ENCODE data around the gene SH2B2. TPM values are rescaled to one million over a fixed set of nuclear protein-coding genes. Genes with fewer than 3 reads are reported as not detected.
A peak's percentile ranks its signal among the peaks of the same experiment; 100 is the strongest.

Gene SH2B2
- total RNA-seq, result 1 to 10 TPM; 1.0 to 1.4 TPM
- under 1 TPM in 1 of 2 donors, not detected in 1; 0.65 TPM for polyA plus RNA-seq

DNA sequence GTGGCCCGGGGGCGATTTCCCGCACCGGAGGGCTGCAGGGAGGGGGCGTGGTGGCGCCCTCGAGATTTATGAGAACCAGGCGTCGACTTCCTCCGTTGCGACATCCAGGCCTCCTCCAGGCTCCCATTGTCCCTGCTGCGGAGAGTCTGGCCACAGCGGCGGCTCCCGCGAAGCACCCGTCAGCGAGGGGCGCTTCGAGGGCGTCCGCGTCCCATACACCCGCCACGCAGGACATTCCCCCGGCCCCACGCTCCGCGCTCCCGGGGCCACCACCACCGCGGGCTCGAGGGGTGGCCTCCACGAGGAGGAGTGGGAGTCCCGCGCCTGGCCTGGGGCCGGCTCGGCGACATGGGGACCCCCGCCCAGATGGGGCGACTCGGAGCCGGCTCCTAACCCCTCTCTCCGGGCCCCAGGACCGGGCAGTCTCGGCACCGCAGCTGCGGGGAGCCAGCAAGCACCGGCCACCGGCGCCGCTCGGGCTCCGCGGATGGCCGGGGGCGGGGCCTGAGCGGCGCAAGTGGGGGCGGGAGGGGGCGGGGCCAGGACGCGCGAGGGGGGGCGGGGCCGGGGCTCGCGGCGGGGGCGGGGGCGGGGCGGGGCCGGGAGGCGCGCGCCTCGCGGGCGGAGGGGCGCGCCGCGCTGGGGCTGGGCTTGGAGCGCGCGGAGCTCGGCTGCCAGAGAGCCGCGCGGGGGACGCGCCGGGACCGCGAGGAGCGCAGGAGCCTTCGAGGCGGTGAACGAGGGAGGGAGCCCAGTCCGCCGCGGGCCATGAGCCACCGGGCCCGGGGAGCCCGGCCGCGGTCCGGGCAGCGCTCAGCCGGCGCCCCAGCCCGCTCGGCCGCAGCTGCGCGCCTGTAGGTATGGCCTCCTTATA is at the start of gene SH2B2:
TSS of gene SH2B2 (plus strand) at position 632 of the 874 bp plus-strand sequence. CDS start 13,683 bp downstream, outside the sequence.
- Histone ChIP-seq H3K9ac (ENCODE audit: low read depth in 1 of 2, low read length in 2 of 2) (peak within 1 kb of the TSS; percentile 3 to 20), H3K4me3 (ENCODE audit: low read depth in 1 of 3, low read length in 3 of 3) (peak within 1 kb of the TSS; percentile 55 to 73 (median 70)), H3K4me1 (ENCODE audit: control insufficient read depth in 4 of 4, insufficient read depth in 4 of 4, low read length in 3 of 4) (peaks cover 5 to 25% (median 14%) of the 10 kb centered on the region in 4 donors), H3K27me3 (ENCODE audit: control insufficient read depth in 4 of 4, insufficient read depth in 4 of 4, low read length in 3 of 4) (no peaks in the 10 kb centered on the region), H3K36me3 (ENCODE audit: control insufficient read depth in 4 of 4, insufficient read depth in 3 of 4, low read depth in 1 of 4, low read length in 3 of 4) (peaks cover 0 to 2% (median 0%) of the 10 kb centered on the region in 4 donors), H3K27ac (ENCODE audit: low read depth in 1 of 2, low read length in 2 of 2) (peak within 1 kb of the TSS; percentile 67 to 75), H3K9me3 (ENCODE audit: control insufficient read depth in 4 of 4, low read length in 3 of 4) (no peaks in the 10 kb centered on the region)
- DNase-seq (ENCODE audit: low spot score), result peak; percentile 45
- under 1% methylated on average over 116 of the region's 116 CpGs for WGBS
- TF ChIP-seq, protein P1, sequence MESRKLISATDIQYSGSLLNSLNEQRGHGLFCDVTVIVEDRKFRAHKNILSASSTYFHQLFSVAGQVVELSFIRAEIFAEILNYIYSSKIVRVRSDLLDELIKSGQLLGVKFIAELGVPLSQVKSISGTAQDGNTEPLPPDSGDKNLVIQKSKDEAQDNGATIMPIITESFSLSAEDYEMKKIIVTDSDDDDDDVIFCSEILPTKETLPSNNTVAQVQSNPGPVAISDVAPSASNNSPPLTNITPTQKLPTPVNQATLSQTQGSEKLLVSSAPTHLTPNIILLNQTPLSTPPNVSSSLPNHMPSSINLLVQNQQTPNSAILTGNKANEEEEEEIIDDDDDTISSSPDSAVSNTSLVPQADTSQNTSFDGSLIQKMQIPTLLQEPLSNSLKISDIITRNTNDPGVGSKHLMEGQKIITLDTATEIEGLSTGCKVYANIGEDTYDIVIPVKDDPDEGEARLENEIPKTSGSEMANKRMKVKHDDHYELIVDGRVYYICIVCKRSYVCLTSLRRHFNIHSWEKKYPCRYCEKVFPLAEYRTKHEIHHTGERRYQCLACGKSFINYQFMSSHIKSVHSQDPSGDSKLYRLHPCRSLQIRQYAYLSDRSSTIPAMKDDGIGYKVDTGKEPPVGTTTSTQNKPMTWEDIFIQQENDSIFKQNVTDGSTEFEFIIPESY (IDR thresholded peaks at IDR 0.05), result no peak
- no peak for TF ChIP-seq GABPA (IDR thresholded peaks at IDR 0.05 in 1 of 2, conservative IDR thresholded peaks at IDR 0.05 in 1 of 2)
- no peak for TF ChIP-seq RAD21 (IDR thresholded peaks at IDR 0.05)
- no peak for TF ChIP-seq RXRA (IDR thresholded peaks at IDR 0.05)
- no peak for TF ChIP-seq ATF3 (IDR thresholded peaks at IDR 0.05)
- TF ChIP-seq MAX (IDR thresholded peaks at IDR 0.05), result no peak
- TF ChIP-seq NR2F2 (IDR thresholded peaks at IDR 0.05), result no peak
- no peak for TF ChIP-seq FOXA1 (IDR thresholded peaks at IDR 0.05)
- TF ChIP-seq CTCF (IDR thresholded peaks at IDR 0.05; ENCODE audit: low read depth, low read length, missing input control), result no peak
- no peak for TF ChIP-seq TAF1 (conservative IDR thresholded peaks at IDR 0.05)

DNA sequence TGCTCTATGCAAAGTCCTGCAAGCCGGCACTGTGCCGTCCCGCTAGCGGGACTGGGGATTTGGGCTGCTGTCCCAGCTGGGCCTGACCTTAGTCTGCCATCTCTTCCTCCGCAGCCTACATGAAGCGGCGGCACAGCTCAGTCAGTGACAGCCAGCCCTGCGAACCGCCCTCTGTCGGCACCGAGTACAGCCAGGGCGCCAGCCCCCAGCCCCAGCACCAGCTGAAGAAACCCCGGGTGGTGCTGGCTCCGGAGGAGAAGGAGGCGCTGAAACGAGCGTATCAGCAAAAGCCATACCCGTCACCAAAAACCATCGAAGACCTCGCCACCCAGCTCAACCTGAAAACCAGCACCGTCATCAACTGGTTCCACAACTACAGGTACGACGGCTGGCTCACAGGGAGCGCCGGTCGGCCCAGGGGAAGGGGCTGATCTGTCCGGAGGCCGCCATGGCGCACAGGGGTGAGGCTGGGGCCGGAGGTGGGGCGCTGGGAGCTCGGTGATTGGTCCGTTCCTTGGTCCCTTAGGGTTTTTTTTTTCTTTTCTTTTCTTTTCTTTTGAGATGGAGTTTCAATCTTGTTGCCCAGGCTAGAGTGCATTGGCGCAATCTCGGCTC is 47.4 kb upstream of the SH2B2 start:
- DNase-seq (ENCODE audit: low spot score), result no peak
- peaks cover 2 to 23% (median 10%) of the 10 kb centered on the region in 4 donors for H3K36me3 ChIP-seq (ENCODE audit: control insufficient read depth in 4 of 4, insufficient read depth in 3 of 4, low read depth in 1 of 4, low read length in 3 of 4)
- WGBS, result 97% methylated on average over 35 of the region's 35 CpGs
- no peak overlapping the region for H3K27ac ChIP-seq (ENCODE audit: low read depth in 1 of 2, low read length in 2 of 2)
- H3K9me3 ChIP-seq (ENCODE audit: control insufficient read depth in 4 of 4, low read length in 3 of 4), result no peaks in the 10 kb centered on the region
- H3K27me3 ChIP-seq (ENCODE audit: control insufficient read depth in 4 of 4, insufficient read depth in 4 of 4, low read length in 3 of 4), result no peaks in the 10 kb centered on the region
- no peak overlapping the region for H3K9ac ChIP-seq (ENCODE audit: low read depth in 1 of 2, low read length in 2 of 2)
- TF ChIP-seq, protein P1 (IDR thresholded peaks at IDR 0.05), result no peak
- TF ChIP-seq REST (IDR thresholded peaks at IDR 0.05), result no peak
- H3K4me3 ChIP-seq (ENCODE audit: low read depth in 1 of 3, low read length in 3 of 3), result no peak overlapping the region
- peaks cover 0 to 14% (median 9%) of the 10 kb centered on the region in 4 donors for H3K4me1 ChIP-seq (ENCODE audit: control insufficient read depth in 4 of 4, insufficient read depth in 4 of 4, low read length in 3 of 4)
